Transverse colon (tissue), 4 donors: Measurements from ENCODE around the gene ADGRL2. TPM values are rescaled to one million over a fixed set of nuclear protein-coding genes. Genes with fewer than 3 reads are reported as not detected.

ENCODE experiments used
- DNase-seq: peaks from one replicate; pipeline ENCODE4 v3.0.0-alpha.2; 2019
- H3K27ac ChIP-seq, 4 donors: fragments of 200-600 bp; sonication (generic); 2 replicates each; pipeline ENCODE4 v1.5.1; 2016 to 2018; ENCODE audit warnings: inconsistent platforms in 4 of 4
- H3K27me3 ChIP-seq: fragments of 200-600 bp; sonication (generic); 2 replicates; pipeline ENCODE4 v1.5.1; 2017; ENCODE audit warnings: inconsistent platforms
- H3K36me3 ChIP-seq, 4 donors: fragments of 200-600 bp; sonication (generic); 2 replicates each; pipeline ENCODE4 v1.5.1; 2017 to 2019; ENCODE audit warnings: inconsistent platforms in 4 of 4
- H3K4me1 ChIP-seq, 4 donors: fragments of 200-600 bp; sonication (generic); 2 replicates each; pipeline ENCODE4 v1.5.1; 2017 to 2020; ENCODE audit warnings: inconsistent platforms in 4 of 4
- H3K4me3 ChIP-seq, 4 donors: fragments of 200-600 bp; sonication (generic); 1 replicate in 1 of 4; 2 replicates in 3 of 4; pipeline versions ENCODE4 v1.5.1 to v1.6.1; 2017 to 2019; ENCODE audit warnings: inconsistent platforms in 4 of 4
- H3K9me3 ChIP-seq, 2 donors: fragments of 200-600 bp; sonication (generic); 2 replicates each; pipeline ENCODE4 v1.5.1; 2017 to 2019; ENCODE audit warnings: inconsistent platforms in 2 of 2
- EP300 ChIP-seq: sonication (generic); formaldehyde crosslinking; IDR thresholded peaks from one replicate; pipeline ENCODE4 v1.6.1; 2017; ENCODE audit warnings: antibody characterized with exemption, low read depth
- POLR2A ChIP-seq: fragments of 450-650 bp; IDR thresholded peaks from one replicate; pipeline ENCODE4 v1.6.1; 2016; ENCODE audit warnings: antibody characterized with exemption, mild to moderate bottlenecking, moderate library complexity
- POLR2AphosphoS5 ChIP-seq, 3 donors: sonication (generic); formaldehyde crosslinking; IDR thresholded peaks; one replicate each; pipeline ENCODE4 v1.6.1; 2016; ENCODE audit warnings: antibody characterized with exemption in 3 of 3
- WGBS, 2 donors: methylation state at CpG; one replicate each; pipeline ENCODE4 v1.1.5; 2018; ENCODE audit warnings: low coverage in 1 of 2; 5-methylcytosine and 5-hydroxymethylcytosine counted together
- in situ Hi-C, 4 donors: fragments of 200-750 bp; cut with MboI; loops; one replicate each; pipeline versions ENCODE4 v1.15.0 to v1.15.1; 2017; ENCODE audit warnings: low sequenced_read_pairs in 3 of 4, low pct_ligation_motif_present in 1 of 4, low pct_unique_long_range_greater_than_20kb in 1 of 4
- intact Hi-C: fragments of 100-400 bp; cut with DNase I; formaldehyde crosslinking; loops from one replicate; pipeline ENCODE4 v1.15.1; 2023; ENCODE audit warnings: low total_unique reads
- total RNA-seq, 4 donors: library from RNA; depleted of rRNA; stranded (reverse); fragments of >200 nt; gene quantifications; one replicate each; pipeline ENCODE4 v1.1.0, GENCODE V29; 2016
- TF ChIP-seq, protein P1 (sequence below), 5 experiments: fragments of 200-600 bp in 3 of 5; fragments of 450-650 bp in 2 of 5; sonication (generic) in 3 of 5; IDR thresholded peaks; 1 replicate in 2 of 5; 2 replicates in 3 of 5; pipeline ENCODE4 v1.5.1; 2016 to 2017; ENCODE audit warnings: antibody characterized with exemption in 5 of 5, inconsistent platforms in 3 of 5, mild to moderate bottlenecking in 2 of 5, moderate library complexity in 1 of 5

The ADGRL2 gene
- total RNA-seq, 4 donors from 2014 or later, result 11.5 to 16.5 (median 14.1) TPM

DNA sequence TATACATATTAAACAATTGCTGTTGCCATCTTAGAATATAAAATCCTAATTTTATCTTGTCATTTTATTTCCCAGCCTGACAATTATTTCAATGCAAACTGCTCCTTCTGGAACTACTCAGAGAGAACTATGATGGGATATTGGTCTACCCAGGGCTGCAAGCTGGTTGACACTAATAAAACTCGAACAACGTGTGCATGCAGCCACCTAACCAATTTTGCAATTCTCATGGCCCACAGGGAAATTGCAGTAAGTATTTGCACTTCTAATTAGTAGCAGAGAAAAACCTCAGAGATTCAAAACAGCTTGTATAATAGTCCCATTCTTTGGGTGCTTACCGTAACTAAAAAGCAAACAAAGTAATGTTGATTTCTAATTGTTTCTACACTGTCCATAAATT lies 167.2 kb downstream of the ADGRL2 start:
- 68 to 72% methylated on average over 3 of the region's 3 CpGs for WGBS, 2 donors
- TF ChIP-seq POLR2A (no peak), EP300 (no peak), POLR2AphosphoS5 (IDR thresholded peaks at IDR 0.05) (no peak)
- TF ChIP-seq, protein P1, sequence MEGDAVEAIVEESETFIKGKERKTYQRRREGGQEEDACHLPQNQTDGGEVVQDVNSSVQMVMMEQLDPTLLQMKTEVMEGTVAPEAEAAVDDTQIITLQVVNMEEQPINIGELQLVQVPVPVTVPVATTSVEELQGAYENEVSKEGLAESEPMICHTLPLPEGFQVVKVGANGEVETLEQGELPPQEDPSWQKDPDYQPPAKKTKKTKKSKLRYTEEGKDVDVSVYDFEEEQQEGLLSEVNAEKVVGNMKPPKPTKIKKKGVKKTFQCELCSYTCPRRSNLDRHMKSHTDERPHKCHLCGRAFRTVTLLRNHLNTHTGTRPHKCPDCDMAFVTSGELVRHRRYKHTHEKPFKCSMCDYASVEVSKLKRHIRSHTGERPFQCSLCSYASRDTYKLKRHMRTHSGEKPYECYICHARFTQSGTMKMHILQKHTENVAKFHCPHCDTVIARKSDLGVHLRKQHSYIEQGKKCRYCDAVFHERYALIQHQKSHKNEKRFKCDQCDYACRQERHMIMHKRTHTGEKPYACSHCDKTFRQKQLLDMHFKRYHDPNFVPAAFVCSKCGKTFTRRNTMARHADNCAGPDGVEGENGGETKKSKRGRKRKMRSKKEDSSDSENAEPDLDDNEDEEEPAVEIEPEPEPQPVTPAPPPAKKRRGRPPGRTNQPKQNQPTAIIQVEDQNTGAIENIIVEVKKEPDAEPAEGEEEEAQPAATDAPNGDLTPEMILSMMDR (IDR thresholded peaks at IDR 0.05), result no peak
- intact Hi-C loops (no loop called here), in situ Hi-C loops (no loop called here)
- DNase-seq, result no peak
- H3K27me3 ChIP-seq, result no peaks in the 10 kb centered on the region
- no peaks in the 10 kb centered on the region for H3K4me1 ChIP-seq
- no peak overlapping the region for H3K4me3 ChIP-seq
- no peak overlapping the region for H3K27ac ChIP-seq
- no peaks in the 10 kb centered on the region for H3K9me3 ChIP-seq
- no peaks in the 10 kb centered on the region for H3K36me3 ChIP-seq

DNA sequence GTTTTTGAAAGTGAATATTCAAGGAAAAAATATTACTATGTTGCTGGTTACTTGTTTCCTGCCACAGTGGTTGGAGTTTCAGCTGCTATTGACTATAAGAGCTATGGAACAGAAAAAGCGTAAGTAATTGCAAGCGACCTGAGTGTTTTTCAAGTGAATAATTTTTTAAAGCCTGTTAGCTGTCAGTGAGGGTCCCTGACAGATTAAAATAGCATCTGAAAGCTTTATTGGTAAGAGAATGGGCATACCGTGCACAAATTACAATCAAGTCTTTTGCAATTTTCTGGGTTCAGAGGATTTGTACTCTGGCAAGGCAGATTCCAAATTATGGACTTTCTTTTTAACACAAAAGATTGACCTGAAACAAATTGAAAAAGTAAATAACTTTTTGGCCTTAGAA lies 169.7 kb downstream of the ADGRL2 start:
- TF ChIP-seq EP300 (no peak), POLR2AphosphoS5 (IDR thresholded peaks at IDR 0.05) (no peak), POLR2A (no peak)
- TF ChIP-seq, protein P1 (IDR thresholded peaks at IDR 0.05), result no peak
- Histone ChIP-seq H3K27ac (no peak overlapping the region), H3K4me1 (no peaks in the 10 kb centered on the region), H3K4me3 (no peak overlapping the region), H3K36me3 (no peaks in the 10 kb centered on the region), H3K9me3 (no peaks in the 10 kb centered on the region), H3K27me3 (no peaks in the 10 kb centered on the region)
- no peak for DNase-seq
- intact Hi-C loops (no loop called here), in situ Hi-C loops (no loop called here)
- 95 to 100% methylated on average over 3 of the region's 3 CpGs for WGBS, 2 donors

DNA sequence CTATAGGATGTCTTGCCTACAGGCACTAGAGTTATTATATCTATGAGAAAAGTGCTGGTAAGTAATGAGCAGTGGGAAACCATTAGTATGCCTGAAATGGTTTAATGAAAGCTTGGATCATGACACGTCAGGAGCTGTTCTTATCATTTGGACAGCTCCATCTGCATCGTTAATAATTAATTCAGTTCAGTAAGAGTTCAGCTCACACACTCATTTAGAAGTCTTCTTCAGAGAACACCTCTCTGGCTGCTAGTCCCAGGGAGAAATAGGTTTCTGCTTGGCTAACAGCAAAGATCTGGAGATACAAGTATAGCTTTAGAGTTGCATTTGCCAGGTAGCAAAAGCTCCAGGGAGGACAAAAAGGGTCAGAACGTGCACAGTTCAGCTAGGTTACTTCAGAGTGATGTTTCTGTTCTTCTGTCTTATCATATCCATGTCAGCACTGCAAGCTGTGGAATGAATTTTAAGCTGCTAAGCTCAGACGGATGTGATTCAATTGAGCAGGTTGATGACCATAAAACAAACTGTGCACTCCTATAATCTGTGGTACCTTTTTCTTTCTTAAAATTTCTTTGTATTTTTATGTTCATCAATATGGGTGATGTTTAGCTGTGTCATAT lies 173.6 kb downstream of the ADGRL2 start:
- H3K4me3 ChIP-seq, result no peak overlapping the region
- TF ChIP-seq POLR2AphosphoS5 (IDR thresholded peaks at IDR 0.05) (no peak), POLR2A (no peak), EP300 (no peak)
- TF ChIP-seq, protein P1 (IDR thresholded peaks at IDR 0.05), result no peak
- no peak for DNase-seq
- 50 to 69% methylated on average over 2 to 4 of the region's 4 CpGs for WGBS, 2 donors
- intact Hi-C loops, result no loop called here
- no peaks in the 10 kb centered on the region for H3K9me3 ChIP-seq
- in situ Hi-C loops, result no loop called here
- no peaks in the 10 kb centered on the region for H3K27me3 ChIP-seq
- no peaks in the 10 kb centered on the region for H3K4me1 ChIP-seq
- no peak overlapping the region for H3K27ac ChIP-seq
- no peaks in the 10 kb centered on the region for H3K36me3 ChIP-seq

DNA sequence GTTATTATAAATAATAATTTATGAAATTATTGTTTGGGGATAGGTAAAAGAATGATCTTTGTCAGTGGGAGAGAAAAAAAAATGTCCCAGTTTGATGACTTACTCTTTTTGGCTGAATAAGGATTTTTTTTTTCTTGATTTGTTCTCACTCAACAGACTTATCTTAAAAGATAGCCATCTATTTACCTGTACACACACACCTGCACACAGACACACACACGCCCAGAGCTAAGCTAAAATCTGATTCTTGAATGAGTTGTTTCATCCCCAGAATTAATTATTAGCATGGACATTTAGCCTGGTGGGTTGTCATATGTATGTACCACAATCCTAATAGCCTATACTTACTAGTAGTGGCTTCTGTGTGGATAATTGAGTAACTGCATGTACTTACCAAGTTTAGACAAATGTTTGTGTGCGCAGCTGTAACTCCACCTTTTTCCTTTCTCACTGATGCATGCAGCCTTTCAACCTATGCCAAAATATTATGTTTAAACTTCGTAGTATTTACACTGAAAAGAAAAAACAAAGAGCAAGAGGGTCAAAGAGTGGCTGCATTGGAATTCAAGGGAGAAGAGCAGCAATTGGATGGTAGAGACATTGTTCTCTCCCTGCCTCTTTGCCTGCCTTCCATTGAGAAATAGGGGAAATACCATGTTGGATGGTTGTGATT lies 174.3 kb downstream of the ADGRL2 start:
- in situ Hi-C loops, result no loop called here

More for the DNA sequence above, 174.3 kb downstream of the ADGRL2 start:
- H3K4me1 ChIP-seq, result no peaks in the 10 kb centered on the region
- no peaks in the 10 kb centered on the region for H3K9me3 ChIP-seq
- H3K27me3 ChIP-seq, result no peaks in the 10 kb centered on the region
- 44 to 48% methylated on average over 2 to 3 of the region's 3 CpGs for WGBS, 2 donors
- H3K4me3 ChIP-seq, result no peak overlapping the region
- no peaks in the 10 kb centered on the region for H3K36me3 ChIP-seq
- DNase-seq, result no peak
- intact Hi-C loops, result no loop called here
- TF ChIP-seq POLR2AphosphoS5 (IDR thresholded peaks at IDR 0.05) (no peak), EP300 (no peak), POLR2A (no peak)
- TF ChIP-seq, protein P1 (IDR thresholded peaks at IDR 0.05), result no peak
- H3K27ac ChIP-seq, result no peak overlapping the region
